Activated CD4-positive, alpha-beta T cell treated with anti-CD3 and anti-CD28 coated beads, Interleukin-2, Interleukin-4, amounts not matched to agents 100 ng/mL and 50 ng/mL, durations not matched to agents 16 hours and 8 hours (primary cell): ENCODE data around the gene CHRNB2.

Experiments used
- DNase-seq: peaks from one replicate; pipeline ENCODE4 v3.0.0-alpha.2; 2020; ENCODE audit warnings: low spot score

The CHRNB2 gene

DNA sequence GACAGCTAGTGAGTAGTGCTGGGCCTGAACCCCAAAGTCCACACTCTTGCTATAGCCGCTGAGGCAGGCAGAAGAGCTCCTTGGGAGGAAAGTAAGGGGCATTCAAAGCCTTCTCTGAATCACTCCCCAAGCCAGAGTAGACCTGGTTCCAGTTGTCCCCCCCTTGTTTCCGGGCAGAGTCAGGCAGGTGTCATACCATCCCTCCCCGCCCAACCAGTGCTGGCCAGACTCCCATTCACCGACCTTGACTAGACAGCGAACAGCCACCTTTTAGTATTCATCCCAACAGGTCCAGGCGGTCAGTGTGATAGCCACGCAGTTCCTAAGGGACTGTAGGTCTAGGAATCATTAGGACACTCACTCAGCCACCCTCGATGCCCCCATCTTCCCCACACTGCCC, 11.8 kb downstream of the CHRNB2 start:
- no peak for DNase-seq

GRCh38 chr1:154581766-154582165, 14.2 kb downstream of the CHRNB2 start:
- no peak for DNase-seq

GRCh38 chr1:154582885-154583284, 15.3 kb downstream of the CHRNB2 start:
- no peak for DNase-seq

GRCh38 chr1:154583773-154584172, 16.2 kb downstream of the CHRNB2 start:
- no peak for DNase-seq

GRCh38 chr1:154584267-154584994, 16.9 kb downstream of the CHRNB2 start:
- DNase-seq = no peak

- DNase-seq = no peak
Observed at GRCh38 chr1:154586231-154586630, 18.7 kb downstream of the CHRNB2 start.

- DNase-seq = no peak
Observed at GRCh38 chr1:154586641-154587040, 19.1 kb downstream of the CHRNB2 start.

GRCh38 chr1:154589780-154590179, 22.2 kb downstream of the CHRNB2 start:
- DNase-seq = no peak

DNA sequence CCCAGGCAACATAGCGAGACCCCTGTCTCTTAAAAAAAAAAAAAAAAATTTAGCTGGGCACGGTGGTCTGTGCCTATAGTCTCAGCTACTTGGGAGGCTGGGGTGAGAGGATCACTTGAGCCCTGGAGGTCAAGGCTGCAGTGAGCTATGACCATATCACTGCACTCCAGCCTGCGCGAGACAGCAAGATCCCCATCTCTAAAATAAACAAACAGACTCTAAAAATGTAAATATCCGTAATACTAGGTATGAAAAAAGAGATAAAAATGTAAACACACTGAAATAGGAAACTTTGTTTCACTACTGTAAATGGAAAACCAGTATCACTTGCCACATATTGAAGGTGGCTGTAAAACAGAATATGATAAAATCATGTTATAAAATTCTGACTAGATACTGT, 23.2 kb downstream of the CHRNB2 start:
- no peak for DNase-seq

GRCh38 chr1:154591206-154591605, 23.6 kb downstream of the CHRNB2 start:
- DNase-seq = no peak

DNA sequence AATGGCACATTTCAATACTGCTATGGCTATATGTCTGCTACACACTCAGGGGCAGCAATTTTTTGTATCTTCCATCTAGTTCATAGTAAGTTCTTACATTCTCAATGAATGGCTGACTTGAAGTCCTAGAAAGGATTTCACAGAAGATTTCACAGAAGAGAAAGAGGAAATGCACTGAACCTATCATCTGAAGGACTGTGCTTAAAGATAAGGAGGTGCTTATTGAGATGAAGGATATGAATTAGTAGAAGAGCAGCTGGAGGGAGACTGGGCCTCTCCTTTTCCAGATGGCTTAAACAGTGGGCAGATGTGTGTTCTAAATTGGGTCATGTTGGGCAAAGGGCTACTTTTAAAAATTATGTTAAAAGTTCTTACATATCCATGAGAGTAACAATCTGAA, 25.8 kb downstream of the CHRNB2 start:
- no peak for DNase-seq

DNA sequence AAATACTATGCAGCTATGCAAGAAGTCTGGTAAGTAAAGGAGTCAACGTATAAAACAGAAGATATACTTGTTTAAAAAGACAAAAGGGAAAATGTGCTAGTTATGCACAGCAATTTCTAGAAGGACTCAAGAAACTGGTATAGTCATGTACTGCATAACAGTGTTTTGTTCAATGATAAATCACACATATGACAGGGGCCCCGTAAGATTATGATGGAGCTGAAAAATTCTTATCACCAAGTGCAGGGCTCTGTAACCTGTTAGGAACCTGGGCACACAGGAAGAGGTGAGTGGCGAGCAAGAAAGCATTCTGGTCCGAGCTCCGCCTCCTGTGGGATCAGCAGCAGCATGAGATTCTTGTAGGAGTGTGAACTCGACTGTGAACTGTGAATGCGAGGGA, 27.2 kb downstream of the CHRNB2 start:
- DNase-seq = no peak

GRCh38 chr1:154595621-154596020, 28.0 kb downstream of the CHRNB2 start:
- DNase-seq = no peak

GRCh38 chr1:154598871-154599635, 31.5 kb downstream of the CHRNB2 start:
- no peak for DNase-seq

- no peak for DNase-seq
Observed at GRCh38 chr1:154599658-154600057, 32.1 kb downstream of the CHRNB2 start.

DNA sequence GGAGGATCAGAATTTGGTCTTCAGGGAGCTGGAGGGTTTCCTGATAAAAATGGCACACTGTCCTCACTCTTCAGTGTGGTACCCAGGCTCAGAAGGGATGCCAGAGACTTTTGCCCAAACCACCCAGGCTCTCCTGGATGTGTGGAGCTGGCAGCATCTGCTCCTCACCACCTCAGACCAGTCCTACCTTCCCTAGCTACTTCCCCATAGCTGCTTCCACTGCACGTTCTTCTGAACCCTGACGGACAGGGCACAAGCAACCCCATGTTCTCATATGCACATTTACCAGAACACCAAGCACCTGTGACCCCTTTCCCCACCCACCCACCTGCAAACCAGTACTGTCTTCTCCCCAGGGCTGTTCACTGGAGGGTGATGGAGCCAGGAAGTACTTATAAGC, 35.7 kb downstream of the CHRNB2 start:
- DNase-seq = no peak

- no peak for DNase-seq
Observed at GRCh38 chr1:154605534-154605933, 38.0 kb downstream of the CHRNB2 start.

DNA sequence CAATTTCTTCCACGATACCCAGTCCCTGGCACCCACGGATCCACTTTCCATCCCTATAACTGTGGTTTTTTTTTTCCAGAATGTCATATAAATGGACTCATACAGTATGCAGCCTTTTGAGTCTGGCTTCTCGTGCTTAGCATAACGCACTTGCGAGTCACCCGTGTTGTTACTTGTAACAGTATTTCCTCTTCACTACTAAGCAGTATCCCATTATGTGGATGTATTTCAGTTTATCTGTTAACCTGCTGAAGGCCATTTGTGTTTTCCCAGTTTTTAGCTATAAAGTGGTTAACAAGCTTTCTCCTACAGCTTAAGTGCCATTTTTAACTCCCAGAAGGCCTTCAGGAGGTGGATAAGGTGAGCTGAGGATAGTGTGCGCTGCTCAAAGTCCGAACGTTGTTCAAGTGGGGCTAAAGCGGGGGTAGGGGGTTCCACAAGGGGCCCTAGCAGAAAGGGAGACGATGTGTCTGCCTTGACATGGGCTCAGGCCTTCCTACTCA, 39.6 kb downstream of the CHRNB2 start:
- DNase-seq = no peak

- peak; percentile 95 for DNase-seq
Observed at GRCh38 chr1:154607609-154608396, 40.2 kb downstream of the CHRNB2 start, which contains the start of gene ADAR. Gene ADAR, minus strand, starts transcription at chr1:154608186. Its CDS starts 180 bp downstream, at chr1:154608006.

- no peak for DNase-seq
Observed at GRCh38 chr1:154608397-154609270, 41.1 kb downstream of the CHRNB2 start.
